ENCODE results near the gene RBM24. TPM values are rescaled to one million over a fixed set of nuclear protein-coding genes. Genes with fewer than 3 reads are reported as not detected.
"Not testable (repeated sequence)": the region's sequence is repeated elsewhere in the genome, so short reads cannot be mapped to it uniquely, and the experiment has no call there.

RBM24 gene
- total RNA-seq, 4 donors from 2014 or later: 2.0 to 9.8 (median 3.8) TPM

DNA sequence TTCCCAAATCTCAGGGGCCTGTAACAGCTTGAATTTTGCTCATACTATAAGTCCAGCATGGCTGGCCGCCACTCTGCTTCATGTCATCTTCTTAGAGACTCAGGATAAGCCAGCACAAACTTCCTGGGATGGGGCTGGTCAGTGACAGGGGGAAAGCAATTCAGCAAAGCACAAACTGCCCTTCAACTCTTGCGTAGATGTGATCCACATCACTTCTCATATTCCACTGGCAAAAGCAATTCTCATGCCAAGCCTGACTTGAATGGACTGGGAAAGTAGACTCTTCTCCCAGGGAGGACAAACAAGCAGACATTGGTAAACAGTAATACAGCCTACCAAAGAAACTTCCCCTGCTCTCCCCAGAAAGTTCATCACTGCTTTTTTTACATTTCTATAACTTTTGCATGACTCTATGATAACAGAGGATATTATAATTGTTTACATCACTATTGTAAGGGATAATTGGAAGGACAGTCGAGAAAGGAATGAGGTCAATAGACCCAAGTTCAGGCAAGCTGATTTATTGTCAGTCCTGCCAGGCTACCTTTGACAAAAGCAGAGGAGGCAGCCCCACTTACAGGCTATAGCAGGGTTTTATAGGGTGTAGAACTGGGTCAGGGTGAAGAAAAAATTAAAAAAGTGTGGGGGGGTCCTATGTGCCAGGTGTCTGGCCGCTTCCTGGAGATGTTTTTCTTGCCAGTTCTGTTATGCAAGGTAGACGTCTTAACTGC, 37.4 kb downstream of the RBM24 start:
- TF ChIP-seq POLR2A (IDR thresholded peaks at IDR 0.05): no peak
- no peak for TF ChIP-seq EP300 (IDR thresholded peaks at IDR 0.05)
- WGBS, 2 donors: 75 to 83% methylated on average over 5 of the region's 5 CpGs
- H3K9me3 ChIP-seq: no peaks in the 10 kb centered on the region
- H3K27ac ChIP-seq: no peak overlapping the region
- DNase-seq (ENCODE audit: low spot score in 2 of 2): no peak
- H3K4me1 ChIP-seq: no peaks in the 10 kb centered on the region
- no peaks in the 10 kb centered on the region for H3K27me3 ChIP-seq
- no peaks in the 10 kb centered on the region for H3K36me3 ChIP-seq
- no peak overlapping the region for H3K4me3 ChIP-seq

DNA sequence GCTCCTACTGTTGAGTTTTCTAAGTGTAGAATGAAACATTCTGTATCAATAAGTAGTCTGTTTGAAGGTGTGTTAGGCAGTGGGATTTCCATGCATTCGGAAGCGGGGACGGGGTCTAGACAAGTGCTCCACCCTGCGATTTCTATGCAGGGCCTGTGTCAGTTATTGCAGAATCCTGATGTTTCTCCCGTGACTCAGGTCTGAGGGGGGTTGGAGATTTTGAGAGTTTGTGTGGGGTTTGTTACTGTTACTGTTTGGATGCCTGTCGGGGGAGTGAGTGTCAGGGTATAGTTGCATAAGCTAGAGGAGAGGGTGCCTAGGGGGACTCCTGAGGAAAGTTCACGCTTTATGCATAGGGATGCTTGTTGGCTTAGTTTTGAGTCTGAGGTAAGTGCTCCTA, 39.1 kb downstream of the RBM24 start:
- H3K36me3 ChIP-seq; H3K27me3 ChIP-seq; DNase-seq (ENCODE audit: low spot score in 2 of 2); H3K9me3 ChIP-seq; H3K4me1 ChIP-seq; H3K27ac ChIP-seq; H3K4me3 ChIP-seq: not testable (repeated sequence)
- WGBS, 2 donors: 93 to 98% methylated on average over 7 of the region's 7 CpGs

DNA sequence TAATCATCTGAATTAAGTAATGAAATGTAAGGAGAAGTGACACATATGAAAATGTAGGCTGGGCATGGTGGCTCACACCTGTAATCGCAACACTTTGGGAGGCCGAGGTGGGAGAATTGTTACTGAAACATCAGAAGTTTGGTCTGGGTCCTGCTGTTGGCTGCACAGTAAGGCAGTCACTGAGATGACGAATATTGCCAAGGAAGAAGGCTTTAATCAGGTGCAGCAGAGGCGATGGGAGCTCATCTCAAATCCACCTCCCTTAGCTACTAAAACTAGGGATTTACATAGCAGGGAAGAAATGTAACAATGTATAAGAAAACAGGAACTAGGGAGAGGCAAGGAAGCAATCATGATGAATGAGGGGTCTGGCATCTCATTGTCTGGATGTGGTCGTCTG, 50.1 kb downstream of the RBM24 start:
- TF ChIP-seq POLR2A (IDR thresholded peaks at IDR 0.05): no peak
- TF ChIP-seq, protein P1, sequence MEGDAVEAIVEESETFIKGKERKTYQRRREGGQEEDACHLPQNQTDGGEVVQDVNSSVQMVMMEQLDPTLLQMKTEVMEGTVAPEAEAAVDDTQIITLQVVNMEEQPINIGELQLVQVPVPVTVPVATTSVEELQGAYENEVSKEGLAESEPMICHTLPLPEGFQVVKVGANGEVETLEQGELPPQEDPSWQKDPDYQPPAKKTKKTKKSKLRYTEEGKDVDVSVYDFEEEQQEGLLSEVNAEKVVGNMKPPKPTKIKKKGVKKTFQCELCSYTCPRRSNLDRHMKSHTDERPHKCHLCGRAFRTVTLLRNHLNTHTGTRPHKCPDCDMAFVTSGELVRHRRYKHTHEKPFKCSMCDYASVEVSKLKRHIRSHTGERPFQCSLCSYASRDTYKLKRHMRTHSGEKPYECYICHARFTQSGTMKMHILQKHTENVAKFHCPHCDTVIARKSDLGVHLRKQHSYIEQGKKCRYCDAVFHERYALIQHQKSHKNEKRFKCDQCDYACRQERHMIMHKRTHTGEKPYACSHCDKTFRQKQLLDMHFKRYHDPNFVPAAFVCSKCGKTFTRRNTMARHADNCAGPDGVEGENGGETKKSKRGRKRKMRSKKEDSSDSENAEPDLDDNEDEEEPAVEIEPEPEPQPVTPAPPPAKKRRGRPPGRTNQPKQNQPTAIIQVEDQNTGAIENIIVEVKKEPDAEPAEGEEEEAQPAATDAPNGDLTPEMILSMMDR (IDR thresholded peaks at IDR 0.05): no peak
- TF ChIP-seq EP300 (IDR thresholded peaks at IDR 0.05): no peak
- DNase-seq (ENCODE audit: low spot score in 2 of 2): no peak
- Histone ChIP-seq H3K4me1 (no peaks in the 10 kb centered on the region), H3K27ac (no peak overlapping the region), H3K9me3 (no peaks in the 10 kb centered on the region), H3K4me3 (no peak overlapping the region), H3K36me3 (no peaks in the 10 kb centered on the region), H3K27me3 (no peaks in the 10 kb centered on the region)
- 70 to 84% methylated on average over 5 of the region's 5 CpGs for WGBS, 2 donors

DNA sequence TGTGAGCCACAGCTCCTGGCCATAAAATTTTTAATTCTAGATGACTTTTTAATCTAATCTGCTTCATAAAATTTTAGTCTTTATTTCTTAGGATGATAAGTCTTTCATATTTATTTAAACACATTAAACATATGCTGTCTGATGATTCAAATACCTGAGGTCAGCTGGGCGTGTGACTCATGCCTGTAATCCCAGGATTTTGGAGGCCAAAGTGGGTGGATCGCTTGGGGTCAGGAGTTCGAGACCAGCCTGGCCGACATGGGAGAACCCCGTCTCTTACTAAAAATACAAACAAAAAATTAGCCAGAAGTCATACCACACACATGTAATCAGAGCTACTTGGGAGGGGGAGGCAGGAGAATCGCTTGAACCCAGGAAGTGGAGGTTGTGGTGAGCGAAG, 53.1 kb downstream of the RBM24 start:
- no peaks in the 10 kb centered on the region for H3K9me3 ChIP-seq
- 61 to 64% methylated on average over 7 of the region's 7 CpGs for WGBS, 2 donors
- TF ChIP-seq, protein P1 (IDR thresholded peaks at IDR 0.05): no peak
- no peak overlapping the region for H3K27ac ChIP-seq
- no peaks in the 10 kb centered on the region for H3K36me3 ChIP-seq
- H3K4me1 ChIP-seq: no peaks in the 10 kb centered on the region
- DNase-seq (ENCODE audit: low spot score in 2 of 2): no peak
- no peak overlapping the region for H3K4me3 ChIP-seq
- no peaks in the 10 kb centered on the region for H3K27me3 ChIP-seq

DNA sequence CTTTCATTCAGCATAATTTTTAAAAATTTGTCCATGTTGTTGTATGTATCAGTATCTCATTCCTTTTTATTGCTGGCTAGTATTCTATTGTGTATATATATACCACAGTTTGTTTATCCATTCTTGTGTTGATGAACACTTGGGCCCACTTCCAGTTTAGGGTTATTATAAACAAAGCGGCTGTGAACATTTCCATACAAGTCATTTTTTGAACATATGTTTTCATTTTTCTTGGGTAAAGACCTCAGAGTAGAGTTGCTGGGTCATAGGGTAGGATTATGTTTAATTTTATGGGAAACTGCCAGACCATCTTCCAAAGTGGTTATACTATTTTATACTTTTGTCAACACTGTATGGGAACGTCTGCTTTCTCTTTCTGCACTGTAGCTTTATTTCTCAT, 55.3 kb downstream of the RBM24 start:
- H3K4me3 ChIP-seq: no peak overlapping the region
- no peaks in the 10 kb centered on the region for H3K27me3 ChIP-seq
- H3K4me1 ChIP-seq: no peaks in the 10 kb centered on the region
- no peak for DNase-seq (ENCODE audit: low spot score in 2 of 2)
- no peak for TF ChIP-seq POLR2A (IDR thresholded peaks at IDR 0.05)
- TF ChIP-seq, protein P1 (IDR thresholded peaks at IDR 0.05): no peak
- no peak for TF ChIP-seq EP300 (IDR thresholded peaks at IDR 0.05)
- no peaks in the 10 kb centered on the region for H3K9me3 ChIP-seq
- H3K27ac ChIP-seq: no peak overlapping the region
- 65 to 74% methylated on average over 2 of the region's 2 CpGs for WGBS, 2 donors
- no peaks in the 10 kb centered on the region for H3K36me3 ChIP-seq

DNA sequence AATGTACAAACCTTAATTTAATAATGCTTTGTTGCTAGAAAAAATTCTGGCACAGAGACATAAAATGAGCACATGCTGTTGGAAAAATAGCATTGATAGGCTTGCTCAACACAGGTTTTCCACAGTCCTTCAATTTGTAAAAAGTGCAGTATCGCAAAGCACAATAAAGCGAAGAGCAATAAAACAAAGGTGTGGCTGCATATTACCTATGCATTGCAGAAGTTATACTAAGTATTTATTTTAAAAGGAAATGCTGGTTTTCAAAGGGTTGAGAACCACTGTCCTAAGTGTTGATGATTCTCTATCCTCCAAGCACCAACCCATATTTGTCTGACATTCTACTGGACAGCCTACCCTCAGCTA, 58.1 kb downstream of the RBM24 start:
- no peaks in the 10 kb centered on the region for H3K4me1 ChIP-seq
- no peak overlapping the region for H3K27ac ChIP-seq
- no peaks in the 10 kb centered on the region for H3K36me3 ChIP-seq
- H3K9me3 ChIP-seq: no peaks in the 10 kb centered on the region
- TF ChIP-seq, protein P1 (IDR thresholded peaks at IDR 0.05): no peak
- no peak for TF ChIP-seq POLR2A (IDR thresholded peaks at IDR 0.05)
- no peak for TF ChIP-seq EP300 (IDR thresholded peaks at IDR 0.05)
- H3K27me3 ChIP-seq: no peaks in the 10 kb centered on the region
- WGBS, 2 donors: 91 to 97% methylated on average over 2 of the region's 2 CpGs
- no peak overlapping the region for H3K4me3 ChIP-seq
- no peak for DNase-seq (ENCODE audit: low spot score in 2 of 2)

Data from tibial nerve (tissue), 4 donors.